Gastrocnemius medialis (tissue), 4 donors: ENCODE measurements around the gene RB1. TPM values are rescaled to one million over a fixed set of nuclear protein-coding genes. Genes with fewer than 3 reads are reported as not detected.
A peak's percentile ranks its signal among the peaks of the same experiment; 100 is the strongest.

ENCODE experiments used
- ATAC-seq, 2 donors: fragments of 150-250 bp; one replicate each; pipeline ENCODE4 v1.9.1; 2016
- DNase-seq, 2 donors: peaks; one replicate each; pipeline ENCODE4 v3.0.0-alpha.2; 2019
- H3K27ac ChIP-seq, 4 donors: fragments of 200-600 bp; sonication (generic); 1 replicate in 1 of 4; 2 replicates in 3 of 4; pipeline ENCODE4 v1.5.1; 2016 to 2018; ENCODE audit warnings: mild to moderate bottlenecking in 2 of 4, moderate library complexity in 1 of 4
- H3K27me3 ChIP-seq, 3 donors: fragments of 200-600 bp; sonication (generic) in 2 of 3; 1 replicate in 1 of 3; 2 replicates in 2 of 3; pipeline versions ENCODE4 v1.5.1 to v1.6.0; 2016 to 2019; ENCODE audit warnings: mild to moderate bottlenecking in 1 of 3, moderate library complexity in 1 of 3
- H3K36me3 ChIP-seq, 2 donors: fragments of 200-600 bp; sonication (generic) in 1 of 2; one replicate each; pipeline ENCODE4 v1.5.1; 2017 to 2018
- H3K4me1 ChIP-seq, 2 donors: fragments of 200-600 bp; sonication (generic) in 1 of 2; one replicate each; pipeline ENCODE4 v1.5.1; 2016 to 2017; ENCODE audit warnings: mild to moderate bottlenecking in 2 of 2
- H3K4me3 ChIP-seq, 4 donors: fragments of 200-600 bp; sonication (generic) in 3 of 4; 1 replicate in 1 of 4; 2 replicates in 3 of 4; pipeline ENCODE4 v1.5.1; 2016 to 2019; ENCODE audit warnings: mild to moderate bottlenecking in 2 of 4
- H3K9me3 ChIP-seq, 3 donors: fragments of 200-600 bp; sonication (generic) in 2 of 3; 1 replicate in 1 of 3; 2 replicates in 2 of 3; pipeline ENCODE4 v1.5.1; 2016 to 2019
- CTCF ChIP-seq, 5 experiments: fragments of 450-650 bp in 3 of 5; fragments of 200-600 bp in 2 of 5; sonication (generic) in 2 of 5; IDR thresholded peaks in 4 of 5; conservative IDR thresholded peaks in 1 of 5; 1 replicate in 4 of 5; 2 replicates in 1 of 5; pipeline ENCODE4 v1.5.1; 2016 to 2019; ENCODE audit warnings: antibody characterized with exemption in 5 of 5, mild to moderate bottlenecking in 3 of 5, moderate library complexity in 3 of 5
- POLR2A ChIP-seq, 2 donors: fragments of 450-650 bp; IDR thresholded peaks; one replicate each; pipeline ENCODE4 v1.6.1; 2017; ENCODE audit warnings: antibody characterized with exemption in 2 of 2, mild to moderate bottlenecking in 2 of 2, moderate library complexity in 2 of 2
- in situ Hi-C, 4 donors: fragments of 200-750 bp; cut with MboI; loops; one replicate each; pipeline versions ENCODE4 v1.15.0 to v1.8.0; 2017; ENCODE audit warnings: low sequenced_read_pairs in 4 of 4
- intact Hi-C: fragments of 100-400 bp; cut with DNase I; formaldehyde crosslinking; loops from one replicate; pipeline ENCODE4 v1.15.1; 2023; ENCODE audit warnings: low total_unique reads
- total RNA-seq, 4 donors: library from RNA; depleted of rRNA; stranded (reverse); fragments of >200 nt; gene quantifications; one replicate each; pipeline versions ENCODE4 v1.1.0 to v1.2.3, GENCODE V29; 2016

RB1 gene
- total RNA-seq, 4 donors from 2014 or later: 29.3 to 45.6 (median 33.2) TPM

- no peaks in the 10 kb centered on the region for H3K27me3 ChIP-seq
- no peaks in the 10 kb centered on the region for H3K9me3 ChIP-seq
- in situ Hi-C loops: no loop called here
- peaks cover 13% of the 10 kb centered on the region in 2 donors for H3K4me1 ChIP-seq
- TF ChIP-seq CTCF (IDR thresholded peaks at IDR 0.05 in 4 of 5, conservative IDR thresholded peaks at IDR 0.05 in 1 of 5): no peak
- TF ChIP-seq POLR2A (IDR thresholded peaks at IDR 0.05): no peak
- DNase-seq (no peak), ATAC-seq (no peak)
- H3K36me3 ChIP-seq: no peaks in the 10 kb centered on the region
- H3K4me3 ChIP-seq: no peak overlapping the region
- H3K27ac ChIP-seq: peak overlapping the region in 1 of 4 donors; percentile 29
- intact Hi-C loops: no loop called here
Measured at GRCh38 chr13:48528720-48529119, 225.2 kb downstream of the RB1 start.

- ATAC-seq (no peak), DNase-seq (no peak)
- Histone ChIP-seq H3K9me3 (no peaks in the 10 kb centered on the region), H3K27ac (peak overlapping the region; percentile 92 to 98 (median 94)), H3K4me3 (no peak overlapping the region), H3K4me1 (peaks cover 13% of the 10 kb centered on the region in 2 donors), H3K27me3 (no peaks in the 10 kb centered on the region), H3K36me3 (no peaks in the 10 kb centered on the region)
- TF ChIP-seq POLR2A (IDR thresholded peaks at IDR 0.05): no peak
- no peak for TF ChIP-seq CTCF (IDR thresholded peaks at IDR 0.05 in 4 of 5, conservative IDR thresholded peaks at IDR 0.05 in 1 of 5)
- in situ Hi-C loops: no loop called here
- intact Hi-C loops: loop anchor here (5.0 kb wide), 1 partner anchor 229 kb away; the partner anchor contains the start of gene RB1
Measured at GRCh38 chr13:48530833-48531232, 227.3 kb downstream of the RB1 start.

Other genes starting within 250 kb of the RB1 start
- 10 to 100 TPM; 30.7 to 37.5 (median 31.9) TPM for gene MED4, start 208.6 kb upstream of the RB1 start, total RNA-seq
- 100 to 1,000 TPM; 107 to 209 (median 168) TPM for gene ITM2B, start 70.5 kb upstream of the RB1 start, total RNA-seq
- gene LPAR6, start 109.4 kb downstream of the RB1 start, total RNA-seq: 10 to 100 TPM in 1 of 4 donors, 1 to 10 TPM in 3; 4.1 to 20.6 (median 6.1) TPM
- gene RCBTB2, start 229.3 kb downstream of the RB1 start, total RNA-seq: 1 to 10 TPM; 1.7 to 9.1 (median 7.6) TPM